H1 (cell line): ENCODE measurements around the gene TNRC6A. TPM values are rescaled to one million over a fixed set of nuclear protein-coding genes. Genes with fewer than 3 reads are reported as not detected.

ENCODE experiments used
- CTCF ChIA-PET: fragments of 300-600 bp; sonication (Branson Sonifier 250); formaldehyde crosslinking; loops from one replicate; lab custom pipeline; 2021; ENCODE audit not compliant: partially characterized antibody; lab: Charles Lee
- POLR2A ChIA-PET: fragments of 300-600 bp; sonication (Branson Sonifier 250); formaldehyde crosslinking; loops from one replicate; lab custom pipeline; 2021; ENCODE audit warnings: inconsistent platforms; ENCODE audit not compliant: partially characterized antibody; lab: Charles Lee
- DNase-seq, 2 experiments: peaks; one replicate each; pipeline versions ENCODE4 v3.0.0 to v3.0.0-alpha.2; 2010 to 2022; ENCODE audit warnings: low spot score in 2 of 2, low read depth in 1 of 2, mixed read lengths in 1 of 2
- FAIRE-seq: peaks from 2 replicates; lab custom pipeline; 2011; peaks lifted over from hg19 to GRCh38; lab: Jason Lieb, UNC
- H2AFZ ChIP-seq: 2 replicates; pipeline ENCODE4 v1.8.1; 2012; ENCODE audit warnings: low read length, inconsistent platforms
- H2AK5ac ChIP-seq: 2 replicates; pipeline ENCODE4 v1.6.1; 2013; ENCODE audit warnings: low read depth, low read length
- H2BK120ac ChIP-seq: replicated peaks from 2 replicates; pipeline ENCODE3; 2013; ENCODE audit warnings: low read depth, low read length, inconsistent platforms
- H2BK12ac ChIP-seq: 2 replicates; pipeline ENCODE4 v1.6.1; 2013; ENCODE audit warnings: low read depth, low read length
- H2BK15ac ChIP-seq: 2 replicates; pipeline ENCODE4 v1.6.1; 2013; ENCODE audit warnings: low read length
- H2BK20ac ChIP-seq: 2 replicates; pipeline ENCODE4 v1.6.1; 2013; ENCODE audit warnings: low read length
- H2BK5ac ChIP-seq: 2 replicates; pipeline ENCODE4 v1.6.1; 2013; ENCODE audit warnings: low read depth, low read length
- H3K14ac ChIP-seq: 2 replicates; pipeline ENCODE4 v1.6.1; 2013; ENCODE audit warnings: inconsistent platforms; ENCODE audit not compliant: insufficient read length
- H3K18ac ChIP-seq: 2 replicates; pipeline ENCODE4 v1.6.1; 2013; ENCODE audit warnings: low read length; ENCODE audit errors: extremely low read depth
- H3K23ac ChIP-seq: 2 replicates; pipeline ENCODE4 v1.6.1; 2013; ENCODE audit warnings: inconsistent platforms; ENCODE audit not compliant: insufficient read length
- H3K23me2 ChIP-seq: 2 replicates; pipeline ENCODE4 v1.6.1; 2013; ENCODE audit warnings: low read depth, low read length
- H3K27ac ChIP-seq: 2 replicates; pipeline ENCODE4 v1.6.1; 2011; ENCODE audit warnings: low read depth, low read length, inconsistent platforms
- H3K27me3 ChIP-seq, 4 experiments: replicated peaks in 1 of 4; 1 replicate in 1 of 4; 2 replicates in 3 of 4; pipeline versions ENCODE4 v1.6.1 to v1.8.1; 2011 to 2013; ENCODE audit warnings: low read length in 3 of 4, mild to moderate bottlenecking in 3 of 4, inconsistent platforms in 2 of 4, mixed read lengths in 2 of 4, moderate library complexity in 1 of 4; ENCODE audit not compliant: control insufficient read depth in 3 of 4, insufficient read depth in 3 of 4; ENCODE audit errors: extremely low read depth in 1 of 4
- H3K36me3 ChIP-seq, 4 experiments: 2 replicates each; pipeline versions ENCODE4 v1.6.1 to v1.8.1; 2011 to 2013; ENCODE audit warnings: mild to moderate bottlenecking in 4 of 4, low read length in 3 of 4, moderate library complexity in 2 of 4, control low read depth in 1 of 4, inconsistent platforms in 1 of 4; ENCODE audit not compliant: insufficient read depth in 4 of 4, control insufficient read depth in 2 of 4
- H3K4ac ChIP-seq: replicated peaks from 2 replicates; pipeline ENCODE3; 2013; ENCODE audit warnings: low read length, low read depth, mixed read lengths, inconsistent platforms; ENCODE audit not compliant: insufficient read length
- H3K4me1 ChIP-seq, 4 experiments: replicated peaks in 1 of 4; 1 replicate in 1 of 4; 2 replicates in 3 of 4; pipeline versions ENCODE4 v1.6.1 to v1.8.1; 2011 to 2013; ENCODE audit warnings: low read length in 3 of 4, inconsistent platforms in 2 of 4, mixed read lengths in 1 of 4; ENCODE audit not compliant: insufficient read depth in 4 of 4, control insufficient read depth in 3 of 4
- H3K4me2 ChIP-seq, 2 experiments: 2 replicates each; pipeline versions ENCODE4 v1.6.1 to v1.8.1; 2011 to 2013; ENCODE audit warnings: low read depth in 2 of 2, low read length in 2 of 2, control low read depth in 1 of 2, inconsistent platforms in 1 of 2, mild to moderate bottlenecking in 1 of 2; ENCODE audit not compliant: insufficient read depth in 1 of 2
- H3K4me3 ChIP-seq, 4 experiments: fragments of 200-600, 300-600 bp in 1 of 4; sonication (generic), shearing (Covaris generic), sonication (Bioruptor Twin) in 1 of 4; 2 replicates each; pipeline versions ENCODE4 v1.5.1 to v1.8.1; 2011 to 2016; ENCODE audit warnings: low read length in 4 of 4, low read depth in 3 of 4, control low read depth in 2 of 4, inconsistent platforms in 2 of 4, mild to moderate bottlenecking in 2 of 4, mixed read lengths in 1 of 4, moderate library complexity in 1 of 4; ENCODE audit not compliant: insufficient read depth in 2 of 4; ENCODE audit errors: extremely low read depth in 1 of 4
- H3K56ac ChIP-seq: replicated peaks from 2 replicates; pipeline ENCODE3; 2013; ENCODE audit warnings: low read depth, mild to moderate bottlenecking, mixed read lengths, low read length, inconsistent platforms; ENCODE audit not compliant: insufficient read length
- H3K79me1 ChIP-seq: 2 replicates; pipeline ENCODE4 v1.6.1; 2013; ENCODE audit warnings: low read depth, low read length, control low read depth
- H3K79me2 ChIP-seq, 2 experiments: 2 replicates each; pipeline versions ENCODE4 v1.6.1 to v1.8.1; 2012 to 2013; ENCODE audit warnings: low read length in 2 of 2, mild to moderate bottlenecking in 2 of 2, inconsistent platforms in 1 of 2; ENCODE audit not compliant: insufficient read depth in 2 of 2, control insufficient read depth in 1 of 2
- H3K9ac ChIP-seq, 4 experiments: replicated peaks in 1 of 4; 1 replicate in 1 of 4; 2 replicates in 3 of 4; pipeline versions ENCODE4 v1.6.1 to v1.8.1; 2011 to 2013; ENCODE audit warnings: low read depth in 3 of 4, low read length in 3 of 4, control low read depth in 2 of 4, mild to moderate bottlenecking in 2 of 4, moderate library complexity in 2 of 4, inconsistent platforms in 1 of 4; ENCODE audit errors: extremely low read depth in 1 of 4
- H3K9me3 ChIP-seq, 2 experiments: 2 replicates each; pipeline versions ENCODE4 v1.6.1 to v1.8.1; 2012 to 2013; ENCODE audit warnings: mild to moderate bottlenecking in 2 of 2, moderate library complexity in 2 of 2, control low read depth in 1 of 2, inconsistent platforms in 1 of 2, low read depth in 1 of 2, low read length in 1 of 2, mixed read lengths in 1 of 2; ENCODE audit not compliant: insufficient read depth in 2 of 2
- H4K20me1 ChIP-seq, 2 experiments: replicated peaks in 1 of 2; 2 replicates each; pipeline versions ENCODE3 to v1.8.1; 2011 to 2013; ENCODE audit warnings: inconsistent platforms in 2 of 2, low read length in 2 of 2, mild to moderate bottlenecking in 1 of 2; ENCODE audit not compliant: insufficient read depth in 2 of 2, control insufficient read depth in 1 of 2
- H4K5ac ChIP-seq: 2 replicates; pipeline ENCODE4 v1.6.1; 2013; ENCODE audit warnings: low read length, low read depth, mixed read lengths, inconsistent platforms; ENCODE audit not compliant: insufficient read length
- H4K8ac ChIP-seq: 2 replicates; pipeline ENCODE4 v1.8.0; 2013; ENCODE audit warnings: mild to moderate bottlenecking, moderate library complexity, low read length, inconsistent platforms; ENCODE audit not compliant: insufficient read depth; ENCODE audit errors: extremely low read depth
- H4K91ac ChIP-seq: replicated peaks from 2 replicates; pipeline ENCODE3; 2013; ENCODE audit warnings: low read length, mixed read lengths, inconsistent platforms; ENCODE audit not compliant: insufficient read length
- TAF1 ChIP-seq: IDR thresholded peaks from 2 replicates; pipeline ENCODE4 v1.6.1; 2011; ENCODE audit warnings: mild to moderate bottlenecking, low read depth, low read length
- WGBS, 2 experiments: shearing (Covaris generic) in 1 of 2; methylation state at CpG; one replicate each; pipeline versions ENCODE4 v1.1.6 to v1.1.7; 2013 to 2015; ENCODE audit warnings: low lambda C conversion rate in 2 of 2, mixed read lengths in 2 of 2, inconsistent platforms in 1 of 2, low coverage in 1 of 2, missing lambda C conversion rate in 1 of 2; ENCODE audit not compliant: insufficient replicate concordance in 2 of 2, insufficient coverage in 1 of 2, insufficient read length in 1 of 2; ENCODE audit errors: extremely low coverage in 1 of 2, missing lambda C conversion rate in 1 of 2; 5-methylcytosine and 5-hydroxymethylcytosine counted together
- polyA plus RNA-seq, 7 experiments: library from polyadenylated mRNA; depleted of rRNA in 3 of 7; stranded (reverse) in 5 of 7; unstranded in 2 of 7; fragments of >200 nt in 5 of 7; fragments of 200-250 nt in 2 of 7; gene quantifications; 1 replicate in 5 of 7; 2 replicates in 1 of 7; 4 replicates in 1 of 7; pipeline versions ENCODE4 v1.2.1 to v1.2.3, GENCODE V29; 2011 to 2013; ENCODE audit warnings: missing spikeins in 2 of 7, mixed read lengths in 2 of 7
- total RNA-seq: library from RNA; stranded (reverse); fragmentation: NEBNext Ultra II Directional; extraction: Animal tissue kit (Norgen Biotek cat#: 25700); gene quantifications from 2 replicates; pipeline ENCODE4 v1.2.1, GENCODE V29; 2021

Gene TNRC6A
- total and polyA plus RNA-seq, 2 of the 8 experiments (the other 6 are each of a cell fraction or from before 2014, with no cell fraction given) = 67.6 to 103 TPM

GRCh38 chr16:24871891-24872290 lies 142.4 kb downstream of the TNRC6A start:
- Histone ChIP-seq H2BK12ac (no peak overlapping the region), H2AK5ac (no peak overlapping the region), H3K4me3 (no peak overlapping the region), H2BK120ac (no peak overlapping the region), H3K14ac (no peak overlapping the region), H3K9ac (no peak overlapping the region), H3K36me3 (no peaks in the 10 kb centered on the region), H3K27me3 (no peaks in the 10 kb centered on the region), H3K79me1 (no peaks in the 10 kb centered on the region), H3K23me2 (no peaks in the 10 kb centered on the region), H3K9me3 (peaks cover 0 to 3% of the 10 kb centered on the region in 2 experiments; a peak in 1 of 4 replicates), H3K18ac (no peak overlapping the region), H4K5ac (no peak overlapping the region), H3K4me1 (no peaks in the 10 kb centered on the region), H4K91ac (no peak overlapping the region), H4K20me1 (no peaks in the 10 kb centered on the region), H3K4me2 (no peak overlapping the region), H3K4ac (no peak overlapping the region), H2BK5ac (no peak overlapping the region), H3K79me2 (no peaks in the 10 kb centered on the region), H3K27ac (no peak overlapping the region), H3K23ac (no peak overlapping the region), H3K56ac (no peak overlapping the region), H2AFZ (no peak overlapping the region), H2BK15ac (no peak overlapping the region), H2BK20ac (no peak overlapping the region), H4K8ac (no peak overlapping the region)
- DNase-seq (no peak), FAIRE-seq (no peak)
- ChIA-PET POLR2A (no interaction called here), CTCF (interaction anchor here (0.8 kb wide), 1 partner anchor 34 kb away, joined by 4 read pairs; no protein-coding TSS in a partner anchor)
- WGBS, 2 experiments = 83% methylated on average over 5 of the region's 5 CpGs; no CpG with 5 or more reads in 1 of the 2 experiments
- no peak for TF ChIP-seq TAF1
